COLO668 (cell line): Measurements from ENCODE around the gene ZBTB38.

Experiments used
- DNase-seq: peaks from one replicate; lab custom pipeline; 2025; ENCODE audit not compliant: unreplicated experiment; lab: John Stamatoyannopoulos, UW

The ZBTB38 gene

DNA sequence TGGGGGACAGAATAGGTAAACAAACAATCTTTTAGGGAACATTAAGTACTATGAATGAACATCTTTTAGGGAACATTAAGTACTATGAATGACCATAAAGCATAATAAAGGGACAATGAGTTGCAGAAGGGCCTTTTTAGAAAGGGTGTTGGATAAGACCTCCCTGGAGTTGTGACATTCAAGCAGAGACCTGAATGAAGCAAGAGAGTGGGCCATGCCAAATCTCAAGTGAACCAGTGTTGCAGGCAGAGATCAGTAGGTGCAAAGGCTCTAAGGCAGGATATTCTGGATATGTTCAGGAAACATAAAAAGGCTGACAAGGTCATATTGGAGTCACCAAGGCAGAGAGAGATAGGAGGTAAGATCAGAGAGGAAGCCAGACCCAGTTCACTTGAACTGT, 29.4 kb upstream of the ZBTB38 start:
- no peak for DNase-seq

DNA sequence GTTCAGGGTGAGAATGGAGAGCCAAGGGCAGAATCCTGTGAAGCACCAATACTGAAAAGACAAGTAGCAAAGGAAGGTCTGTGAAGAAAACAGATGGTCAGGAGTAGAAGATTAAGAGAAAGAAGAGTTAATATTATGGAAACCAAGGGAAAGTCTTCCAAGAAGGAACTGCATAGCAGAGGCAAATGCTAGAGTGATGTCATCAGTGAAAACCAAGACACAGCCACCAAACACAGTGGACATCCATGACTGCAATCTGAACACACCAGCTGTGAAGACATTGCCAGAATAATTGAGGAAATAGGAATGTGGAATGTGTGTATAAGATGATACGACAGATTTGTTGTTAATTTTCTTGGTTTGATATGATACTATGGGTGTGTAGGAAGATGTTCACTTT, 26.8 kb upstream of the ZBTB38 start:
- DNase-seq = no peak

DNA sequence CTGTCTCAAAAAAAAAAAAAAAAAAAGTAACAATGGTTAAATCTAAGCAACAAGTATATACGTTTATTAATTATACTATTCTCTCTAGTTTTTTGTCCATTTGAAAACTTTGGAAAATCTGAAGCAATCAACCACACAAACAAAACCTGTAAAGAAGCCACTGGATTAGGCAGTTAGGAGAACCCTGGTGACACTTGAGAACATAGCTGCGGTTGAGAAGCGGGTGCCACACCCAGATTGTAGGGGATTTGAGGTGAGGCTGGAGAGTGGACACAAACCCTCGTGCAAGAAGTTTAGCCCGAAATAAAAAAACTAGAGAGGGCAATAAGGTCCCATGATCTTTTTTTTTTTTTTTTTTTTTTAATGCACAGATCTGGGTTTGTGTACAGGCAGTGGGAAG, 25.9 kb upstream of the ZBTB38 start:
- no peak for DNase-seq

DNA sequence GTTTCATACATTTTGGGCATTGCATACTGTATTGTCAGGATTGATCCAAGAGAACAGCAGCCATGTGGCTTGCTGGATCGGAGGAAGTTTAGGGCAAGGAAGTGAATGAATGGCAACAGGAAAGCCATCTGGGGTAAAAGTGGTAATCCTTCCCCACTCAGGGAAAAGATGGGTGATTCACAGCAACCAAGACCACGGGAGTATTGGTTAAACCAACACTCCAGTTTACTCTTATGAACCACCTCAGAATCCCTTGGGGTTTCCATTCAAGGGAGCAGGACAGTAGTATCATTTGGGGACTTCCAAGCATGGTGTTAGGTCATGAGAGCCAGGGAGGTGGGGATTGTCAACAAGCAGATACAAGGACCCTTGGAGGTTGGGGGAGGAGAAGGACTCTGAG, 25.2 kb upstream of the ZBTB38 start:
- no peak for DNase-seq

DNA sequence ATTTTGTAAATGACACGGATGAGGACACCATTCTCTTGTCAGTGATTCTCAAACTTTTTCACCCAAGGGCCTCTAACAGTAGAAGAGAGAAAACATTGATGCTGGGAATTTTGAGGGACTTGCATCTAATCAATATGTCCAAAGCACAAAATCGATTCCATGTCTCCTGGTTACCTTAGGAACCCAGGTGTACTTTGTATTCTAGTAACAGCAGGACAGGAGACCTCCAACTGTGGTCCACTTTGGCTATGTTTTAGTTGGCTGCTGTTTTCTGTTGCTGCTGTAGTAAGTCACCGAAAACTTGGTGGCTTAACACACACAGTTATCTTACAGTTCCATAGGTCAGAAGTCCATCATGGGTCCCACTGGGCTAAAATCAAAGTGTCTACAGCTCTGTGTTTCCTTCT, 24.4 kb upstream of the ZBTB38 start:
- no peak for DNase-seq

DNA sequence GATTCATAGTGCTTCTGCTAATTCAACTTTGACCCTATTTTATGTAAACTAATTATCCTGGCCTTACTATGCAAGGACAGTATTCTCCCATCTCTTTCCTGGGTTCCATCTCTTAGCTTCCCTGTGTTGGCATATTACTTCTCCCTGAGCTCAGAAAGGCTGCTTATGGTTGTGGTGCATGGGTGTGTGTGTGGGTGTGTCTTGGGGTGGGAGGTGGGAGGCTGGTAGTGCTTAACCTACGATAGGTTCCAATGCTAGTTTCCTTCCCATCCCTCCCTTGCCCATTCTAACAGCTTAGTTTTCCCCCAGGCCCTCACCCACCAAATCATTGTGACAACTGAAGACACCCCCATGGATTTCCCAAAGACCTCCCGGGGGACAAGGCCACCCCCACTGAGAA, 22.8 kb upstream of the ZBTB38 start:
- DNase-seq = no peak

DNA sequence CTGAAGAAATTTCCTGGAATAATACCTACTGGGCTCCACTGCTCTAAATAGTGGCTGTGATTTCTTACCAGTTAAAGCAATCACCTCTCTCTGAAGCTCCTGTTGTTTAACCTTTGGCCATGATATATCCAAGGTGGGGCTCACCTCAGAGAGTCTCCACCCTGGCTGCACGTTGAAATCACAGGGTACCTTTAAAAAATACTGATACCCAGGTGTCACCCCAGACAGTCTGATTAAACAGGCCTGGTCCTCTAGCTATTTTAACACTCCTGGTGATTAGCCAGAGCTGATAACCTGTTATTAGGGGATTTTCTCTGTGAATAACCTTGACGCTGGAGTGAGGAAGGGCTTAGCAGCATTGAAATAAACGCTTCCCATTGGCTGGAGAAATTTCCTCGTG, 22.3 kb upstream of the ZBTB38 start:
- DNase-seq = no peak

DNA sequence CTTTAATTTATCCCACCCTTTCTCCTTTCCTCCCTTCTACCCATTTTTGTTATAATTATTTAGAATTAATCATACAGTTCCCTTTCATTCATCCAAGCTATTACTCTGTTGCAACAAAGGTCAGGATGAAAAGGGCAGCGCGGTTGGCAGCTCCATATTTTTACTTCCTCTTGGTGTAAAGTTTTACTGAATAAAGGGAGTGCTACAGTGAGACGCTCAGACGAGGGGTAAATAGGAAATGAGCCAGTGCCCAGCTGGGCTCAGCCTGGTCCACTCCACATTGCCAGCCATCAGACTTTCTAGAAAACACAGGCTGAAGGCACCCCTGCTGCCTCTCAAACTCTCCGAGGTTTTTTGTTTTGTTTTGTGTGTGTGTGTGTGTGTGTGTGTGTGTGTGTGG, 21.9 kb upstream of the ZBTB38 start:
- DNase-seq = no peak

DNA sequence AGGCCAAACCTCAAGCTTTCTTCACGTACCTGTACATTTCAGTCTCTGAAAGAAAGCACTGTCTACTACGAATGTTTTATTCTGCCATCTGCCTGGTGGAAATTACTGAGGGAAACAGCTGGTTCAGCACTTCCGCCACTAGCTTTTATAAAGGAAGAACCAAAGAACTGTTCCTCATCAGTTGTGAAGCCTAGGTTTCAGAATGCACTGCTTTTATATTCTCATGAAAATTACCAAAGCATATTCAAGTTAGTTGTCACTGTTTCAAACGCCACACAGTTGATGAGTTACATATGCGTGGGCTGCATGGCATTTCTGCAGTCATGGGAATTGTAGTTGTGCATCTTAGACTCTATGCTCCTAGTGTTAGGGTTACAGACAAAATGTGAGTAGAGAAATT, 21.5 kb upstream of the ZBTB38 start:
- DNase-seq = no peak

DNA sequence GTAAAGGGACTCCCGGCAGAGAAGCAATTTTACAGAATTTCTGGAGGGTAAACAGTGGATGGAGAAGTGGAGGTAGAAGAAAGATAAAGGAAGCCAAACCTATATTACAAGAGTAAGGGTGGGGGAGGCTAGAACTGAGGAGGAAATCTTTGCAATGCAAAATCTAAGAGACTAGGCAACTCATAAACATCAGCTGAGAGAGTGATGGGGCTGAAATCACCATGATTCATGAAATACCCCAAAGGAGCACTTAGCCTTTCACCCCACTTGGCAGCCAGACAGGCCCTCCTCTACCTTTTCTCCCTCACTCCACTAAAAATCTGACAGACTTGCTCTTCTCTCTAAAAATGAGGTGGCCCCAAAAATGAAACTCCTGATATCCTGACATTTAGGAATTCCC, 19.5 kb upstream of the ZBTB38 start:
- no peak for DNase-seq

DNA sequence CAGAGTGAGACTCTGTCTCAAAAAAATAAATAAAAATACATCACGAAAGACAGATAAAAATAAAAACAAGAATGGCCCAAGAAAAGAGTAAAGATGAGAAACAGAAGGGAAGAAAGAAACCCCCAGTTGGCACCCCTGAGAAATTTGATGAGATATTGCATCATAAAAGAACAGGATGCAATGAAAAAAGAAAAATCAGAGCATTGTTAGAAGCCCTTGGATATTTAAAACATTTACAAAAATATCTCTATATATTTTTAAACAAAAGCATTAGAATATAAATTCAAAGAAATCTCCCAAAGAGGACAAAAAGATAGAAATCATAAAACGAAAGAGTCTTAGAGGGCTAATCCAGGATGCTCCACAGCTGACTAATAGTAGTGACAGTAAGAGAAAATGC, 18.6 kb upstream of the ZBTB38 start:
- DNase-seq = no peak

DNA sequence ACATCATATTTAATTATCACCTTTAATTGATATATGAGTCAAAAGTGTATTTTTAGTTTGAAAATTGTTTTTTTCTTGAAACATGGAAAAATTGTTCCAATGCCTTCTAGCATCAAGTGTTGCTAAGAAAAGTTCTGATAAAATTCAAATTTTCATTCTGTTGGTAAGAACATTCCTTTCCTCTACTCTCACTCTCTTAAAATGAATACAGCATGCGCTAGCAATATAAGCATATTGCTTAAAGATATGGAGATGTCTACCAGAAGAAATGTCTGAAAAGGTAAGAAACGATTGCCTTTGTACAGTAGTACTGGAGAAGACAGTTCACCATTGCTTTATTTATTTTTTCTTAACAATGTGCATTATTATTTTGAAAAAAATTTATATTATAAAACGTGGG, 17.6 kb upstream of the ZBTB38 start:
- DNase-seq = no peak

DNA sequence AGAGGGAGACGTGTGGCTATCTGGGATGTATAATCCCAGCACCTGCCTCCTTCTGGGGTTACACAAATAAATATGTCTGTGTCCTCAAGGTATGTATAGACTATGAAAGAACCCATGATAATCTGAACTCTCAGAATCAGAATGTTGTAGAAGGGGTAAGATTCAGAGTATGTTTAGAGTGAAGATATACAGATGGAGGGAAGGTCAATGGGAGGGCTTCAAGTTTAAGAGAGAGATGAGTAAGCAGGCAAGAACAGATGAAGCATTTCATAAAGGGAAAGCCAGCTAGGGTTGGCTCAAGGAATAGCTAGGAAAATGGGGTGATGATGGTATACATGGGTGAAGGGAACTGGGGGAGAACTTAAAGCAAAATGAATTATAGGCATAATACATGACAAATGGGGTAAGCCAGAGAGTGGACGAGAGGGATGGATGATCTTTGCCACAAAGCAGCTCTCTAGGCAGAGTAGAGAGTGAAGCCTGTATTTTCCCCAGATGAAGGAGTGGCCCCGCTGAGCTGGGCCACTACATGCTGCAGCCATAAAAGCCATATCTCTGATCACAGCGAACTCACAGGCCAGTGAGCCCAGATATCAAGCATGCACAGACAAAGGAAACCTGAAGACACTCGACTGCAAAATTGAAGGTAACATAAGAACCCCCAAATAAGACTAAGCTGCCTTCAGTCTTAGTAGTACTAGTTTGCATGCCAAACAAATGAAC, 15.9 kb upstream of the ZBTB38 start:
- no peak for DNase-seq

DNA sequence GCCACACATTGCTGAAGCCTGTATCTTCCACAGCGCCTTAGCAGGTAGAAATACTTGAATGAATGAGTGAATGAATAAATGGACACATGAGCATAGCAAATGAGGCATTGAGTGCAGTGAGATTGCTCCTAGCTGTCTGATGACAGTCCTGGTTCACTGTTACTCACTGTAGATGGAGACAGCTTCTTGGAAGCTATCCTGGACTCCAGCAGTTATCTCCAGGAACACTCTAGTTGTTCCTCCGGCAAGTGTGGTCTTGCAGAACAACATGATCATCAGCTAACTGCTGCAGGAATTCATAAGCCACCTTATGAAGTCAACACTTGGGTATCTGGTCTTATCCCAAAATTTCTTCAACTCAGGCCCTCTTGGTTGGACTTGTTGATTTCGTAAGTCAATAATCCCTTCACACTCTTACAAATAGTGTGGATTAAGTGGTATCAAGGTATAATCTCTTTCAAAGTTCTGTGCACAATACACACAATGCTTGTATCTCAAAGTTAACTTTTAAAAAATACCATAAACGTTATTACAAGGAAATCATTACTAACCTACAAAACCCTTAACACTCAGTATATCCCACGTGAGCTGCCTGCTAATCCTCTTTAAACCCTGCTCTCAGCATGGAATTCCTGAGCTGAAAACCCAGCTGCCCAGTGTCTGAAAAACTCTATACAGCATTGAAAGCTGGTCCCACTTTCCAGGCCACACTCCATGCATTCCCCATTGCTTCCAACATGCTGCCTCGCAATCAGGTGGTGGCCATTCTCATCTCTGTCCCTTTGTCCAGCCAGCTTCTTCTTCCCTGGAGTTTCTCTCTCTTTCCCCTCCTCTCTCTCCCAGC, 14.4 kb upstream of the ZBTB38 start:
- no peak for DNase-seq

DNA sequence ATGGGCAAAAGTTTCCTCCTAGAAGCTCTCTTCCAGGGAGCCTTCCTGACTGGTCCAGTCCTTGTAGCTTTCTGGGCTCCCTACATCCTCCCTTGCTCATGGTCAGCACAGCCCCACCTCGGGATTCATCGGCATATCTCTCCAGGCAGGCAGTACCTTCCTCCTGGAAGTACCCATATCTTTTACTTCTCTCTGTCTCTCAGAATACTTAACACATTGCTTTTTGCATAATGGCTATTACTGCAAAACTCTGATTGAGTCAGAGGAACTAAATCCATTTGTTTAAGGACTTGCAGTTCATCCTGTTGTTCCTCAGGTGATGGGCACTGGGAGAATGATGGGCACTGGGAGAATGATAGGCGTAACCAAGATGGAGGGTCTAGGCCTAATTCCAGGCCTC, 13.8 kb upstream of the ZBTB38 start:
- DNase-seq = no peak

DNA sequence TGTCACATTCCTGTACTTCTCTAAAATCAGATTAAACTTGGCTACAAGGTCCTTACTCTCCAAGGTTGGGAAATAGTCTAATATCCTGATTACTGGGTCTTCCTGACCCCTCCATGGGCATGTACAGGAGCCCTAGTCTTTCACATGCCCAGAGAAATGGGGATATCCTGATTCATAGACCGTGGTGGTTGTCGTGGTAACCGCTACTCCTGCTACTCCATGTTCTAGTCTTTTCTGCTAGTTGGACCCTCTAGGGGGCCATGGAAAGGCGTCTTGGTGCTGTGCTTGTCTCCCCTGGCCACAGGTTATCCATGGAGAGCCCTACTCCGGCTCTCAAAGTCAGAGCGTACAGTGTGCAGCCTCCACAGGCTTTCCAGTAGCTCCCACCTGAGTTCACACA, 13.1 kb upstream of the ZBTB38 start:
- DNase-seq = no peak

DNA sequence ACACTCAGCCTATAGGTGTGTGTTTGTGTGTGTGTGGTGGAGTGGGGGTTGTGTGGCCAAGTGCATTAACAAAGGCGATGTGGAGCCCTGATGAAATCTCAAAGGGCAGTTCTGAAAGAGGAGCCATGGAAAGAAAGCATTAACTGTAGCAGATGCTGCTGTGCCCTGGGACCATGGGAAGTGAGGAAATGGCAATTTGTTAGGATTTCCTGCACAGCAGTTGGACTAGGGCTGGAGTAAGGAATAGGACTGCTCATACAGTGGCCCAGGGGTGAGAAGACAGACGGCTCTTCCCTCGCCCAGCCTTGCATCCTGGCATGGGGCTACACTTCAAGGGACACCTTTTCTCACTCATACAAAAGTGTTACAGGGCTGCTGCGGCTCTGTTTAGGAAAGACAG, 12.3 kb upstream of the ZBTB38 start:
- DNase-seq = no peak

DNA sequence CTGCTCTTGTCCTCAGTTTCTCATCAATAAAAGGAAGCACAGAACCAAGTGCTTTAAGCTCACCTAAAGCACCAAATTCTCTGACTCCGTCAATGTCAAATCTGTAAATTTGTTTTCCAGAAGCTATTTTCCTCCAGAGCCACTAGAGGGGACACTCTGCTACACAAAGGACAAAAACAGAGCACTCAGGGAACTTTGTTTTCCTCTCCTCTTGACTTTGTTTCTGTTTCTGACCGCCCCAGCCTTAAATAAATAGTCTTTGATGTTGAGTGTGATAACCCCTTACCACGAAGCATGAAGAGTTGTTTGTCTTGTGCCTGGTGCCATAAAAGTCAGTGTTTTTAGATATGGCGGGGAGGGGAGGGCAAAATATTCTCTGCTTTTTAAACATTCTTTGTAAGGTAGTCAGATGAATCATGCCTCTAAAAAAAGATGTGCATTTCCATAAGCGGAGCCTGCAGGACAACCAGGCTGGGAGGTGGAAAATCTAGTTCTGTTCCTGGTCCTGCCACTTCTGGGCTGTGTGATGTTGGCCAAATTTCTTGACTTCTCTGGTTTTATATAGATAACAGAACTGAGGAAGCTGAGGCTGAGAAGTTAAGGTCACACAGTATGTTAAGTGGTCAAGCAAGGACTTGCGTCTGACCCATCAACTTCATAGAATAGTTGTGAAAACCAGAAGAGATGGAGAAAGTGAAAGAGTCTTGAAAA, 7.3 kb upstream of the ZBTB38 start:
- DNase-seq = peak; percentile 1

DNA sequence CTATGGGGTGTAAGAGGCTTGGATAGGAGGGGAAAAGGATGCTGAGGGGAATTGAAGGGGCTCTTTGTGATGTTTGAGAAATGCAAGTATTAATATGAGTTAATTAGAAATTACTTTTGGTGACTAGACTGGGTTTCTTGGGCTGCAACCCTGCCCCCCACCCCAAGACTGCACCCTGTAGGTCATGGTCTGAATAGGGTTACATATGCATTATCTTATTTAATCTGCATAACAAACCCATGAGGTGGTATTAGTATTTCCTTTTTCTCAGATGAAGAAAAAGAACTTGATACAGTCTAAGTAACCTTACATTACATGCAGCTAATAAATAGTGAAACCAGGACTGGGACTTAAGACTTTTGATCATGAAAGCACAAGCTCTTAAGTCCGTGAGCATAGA, 5.6 kb upstream of the ZBTB38 start:
- no peak for DNase-seq

DNA sequence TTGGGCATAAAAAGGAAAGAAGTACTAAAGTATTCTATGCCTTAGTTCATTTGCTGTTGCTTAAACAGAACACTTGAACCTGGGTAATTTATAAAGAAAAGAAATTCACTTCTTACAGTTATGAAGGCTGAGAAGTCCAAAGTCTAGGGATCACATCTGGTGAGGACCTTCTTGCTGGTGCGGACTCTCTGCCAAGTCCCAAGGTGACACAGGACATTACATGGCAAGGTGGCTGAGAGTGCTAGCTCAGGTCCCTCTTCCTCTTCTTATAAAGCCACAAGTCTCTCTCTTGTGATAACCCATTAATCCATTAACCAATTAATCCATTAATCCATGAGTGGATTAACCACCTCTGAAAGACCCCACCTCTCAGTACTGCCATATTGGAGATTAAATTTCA, 3.1 kb upstream of the ZBTB38 start:
- DNase-seq = no peak

DNA sequence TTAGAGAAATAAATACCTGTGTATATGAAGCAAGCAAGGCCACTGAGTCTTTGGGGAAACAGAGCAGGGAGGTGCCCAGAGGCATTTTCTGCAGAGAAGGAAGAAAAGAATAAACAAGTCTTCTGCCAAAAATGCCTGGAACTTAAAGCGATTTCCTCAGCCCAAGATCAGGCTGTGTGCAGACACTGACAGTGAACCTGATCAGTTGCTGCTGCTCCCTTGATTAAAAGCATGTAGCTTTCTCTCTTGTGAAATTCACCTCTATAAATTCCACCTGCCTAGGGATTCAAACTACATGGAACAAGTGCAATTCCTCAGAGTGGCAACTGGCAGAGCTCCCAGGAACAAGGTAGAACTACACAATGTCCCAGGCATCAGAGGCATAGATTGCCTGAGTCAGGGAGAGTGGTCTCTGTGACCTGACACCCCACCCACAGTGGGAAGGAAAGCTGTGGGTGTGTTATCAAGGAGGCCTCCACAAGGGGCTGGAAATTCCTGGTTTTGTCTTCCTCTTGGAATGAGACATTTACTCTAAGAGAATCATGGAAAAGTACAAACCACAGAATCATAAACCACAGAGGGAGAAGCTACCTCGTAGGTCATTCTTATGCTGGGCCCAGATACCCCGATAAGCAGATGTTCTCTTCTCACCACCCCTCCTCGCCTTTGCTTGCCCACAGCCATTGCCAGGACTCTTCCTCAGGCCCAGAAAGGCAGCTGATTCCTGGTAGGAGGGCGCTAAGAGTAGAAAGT, 1.8 kb upstream of the ZBTB38 start:
- DNase-seq = no peak
